ENCODE measurements around the gene KLHL3.
"Not testable (repeated sequence)": the region's sequence is repeated elsewhere in the genome, so short reads cannot be mapped to it uniquely, and the experiment has no call there.

KLHL3 gene, protein sequence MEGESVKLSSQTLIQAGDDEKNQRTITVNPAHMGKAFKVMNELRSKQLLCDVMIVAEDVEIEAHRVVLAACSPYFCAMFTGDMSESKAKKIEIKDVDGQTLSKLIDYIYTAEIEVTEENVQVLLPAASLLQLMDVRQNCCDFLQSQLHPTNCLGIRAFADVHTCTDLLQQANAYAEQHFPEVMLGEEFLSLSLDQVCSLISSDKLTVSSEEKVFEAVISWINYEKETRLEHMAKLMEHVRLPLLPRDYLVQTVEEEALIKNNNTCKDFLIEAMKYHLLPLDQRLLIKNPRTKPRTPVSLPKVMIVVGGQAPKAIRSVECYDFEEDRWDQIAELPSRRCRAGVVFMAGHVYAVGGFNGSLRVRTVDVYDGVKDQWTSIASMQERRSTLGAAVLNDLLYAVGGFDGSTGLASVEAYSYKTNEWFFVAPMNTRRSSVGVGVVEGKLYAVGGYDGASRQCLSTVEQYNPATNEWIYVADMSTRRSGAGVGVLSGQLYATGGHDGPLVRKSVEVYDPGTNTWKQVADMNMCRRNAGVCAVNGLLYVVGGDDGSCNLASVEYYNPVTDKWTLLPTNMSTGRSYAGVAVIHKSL

DNA sequence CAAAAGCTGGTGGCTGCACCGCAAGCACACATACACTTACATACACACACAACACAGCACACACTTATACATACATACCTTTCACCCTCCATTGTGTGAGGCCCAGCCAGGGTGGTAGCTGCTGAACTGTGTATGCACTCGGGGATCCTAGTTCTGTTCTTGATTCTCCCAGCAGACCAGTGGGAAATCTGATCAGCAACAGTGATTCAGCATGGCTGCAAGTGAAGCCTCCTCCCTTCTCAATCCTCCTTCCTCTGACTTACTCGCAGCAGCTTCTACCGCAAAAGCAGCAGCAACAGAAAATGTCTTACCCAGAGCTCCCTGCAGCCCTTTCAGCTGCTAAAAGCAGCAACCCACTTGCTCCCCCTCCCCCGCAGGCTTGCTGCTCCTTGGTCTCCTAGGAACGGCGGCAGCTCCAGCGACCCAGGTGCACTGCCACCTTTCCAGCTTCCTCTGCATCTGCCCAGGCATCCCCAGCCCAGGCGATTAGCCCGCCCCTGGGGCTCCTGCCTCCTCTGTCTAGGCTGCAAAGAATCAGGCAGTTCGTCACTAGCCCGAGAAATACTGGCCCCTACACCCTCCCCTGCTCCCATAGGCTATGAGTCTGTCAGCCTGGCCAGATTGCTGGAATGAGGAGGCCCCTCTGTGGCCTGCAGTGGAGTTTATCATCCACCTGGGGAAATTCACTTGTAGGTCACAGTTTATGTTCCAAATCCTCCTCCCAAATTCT, at the start of gene KLHL3:
Gene KLHL3 (minus strand): TSS at position 535 of the 730 bp plus-strand sequence. CDS start 443 bp downstream, at position 92.
- TF ChIP-seq, protein P1, sequence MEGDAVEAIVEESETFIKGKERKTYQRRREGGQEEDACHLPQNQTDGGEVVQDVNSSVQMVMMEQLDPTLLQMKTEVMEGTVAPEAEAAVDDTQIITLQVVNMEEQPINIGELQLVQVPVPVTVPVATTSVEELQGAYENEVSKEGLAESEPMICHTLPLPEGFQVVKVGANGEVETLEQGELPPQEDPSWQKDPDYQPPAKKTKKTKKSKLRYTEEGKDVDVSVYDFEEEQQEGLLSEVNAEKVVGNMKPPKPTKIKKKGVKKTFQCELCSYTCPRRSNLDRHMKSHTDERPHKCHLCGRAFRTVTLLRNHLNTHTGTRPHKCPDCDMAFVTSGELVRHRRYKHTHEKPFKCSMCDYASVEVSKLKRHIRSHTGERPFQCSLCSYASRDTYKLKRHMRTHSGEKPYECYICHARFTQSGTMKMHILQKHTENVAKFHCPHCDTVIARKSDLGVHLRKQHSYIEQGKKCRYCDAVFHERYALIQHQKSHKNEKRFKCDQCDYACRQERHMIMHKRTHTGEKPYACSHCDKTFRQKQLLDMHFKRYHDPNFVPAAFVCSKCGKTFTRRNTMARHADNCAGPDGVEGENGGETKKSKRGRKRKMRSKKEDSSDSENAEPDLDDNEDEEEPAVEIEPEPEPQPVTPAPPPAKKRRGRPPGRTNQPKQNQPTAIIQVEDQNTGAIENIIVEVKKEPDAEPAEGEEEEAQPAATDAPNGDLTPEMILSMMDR (IDR thresholded peaks at IDR 0.05; ENCODE audit: extremely low read depth, insufficient read depth, missing control alignments): peak; percentile 46
- in situ Hi-C loops (cut with MboI; ENCODE audit: low pct_unique_long_range_greater_than_20kb, low sequenced_read_pairs, unreplicated experiment): loop anchor here (10.0 kb wide), 1 partner anchor 71 kb away; no protein-coding TSS in a partner anchor
- peak; percentile 29 for DNase-seq (ENCODE audit: low spot score)

DNA sequence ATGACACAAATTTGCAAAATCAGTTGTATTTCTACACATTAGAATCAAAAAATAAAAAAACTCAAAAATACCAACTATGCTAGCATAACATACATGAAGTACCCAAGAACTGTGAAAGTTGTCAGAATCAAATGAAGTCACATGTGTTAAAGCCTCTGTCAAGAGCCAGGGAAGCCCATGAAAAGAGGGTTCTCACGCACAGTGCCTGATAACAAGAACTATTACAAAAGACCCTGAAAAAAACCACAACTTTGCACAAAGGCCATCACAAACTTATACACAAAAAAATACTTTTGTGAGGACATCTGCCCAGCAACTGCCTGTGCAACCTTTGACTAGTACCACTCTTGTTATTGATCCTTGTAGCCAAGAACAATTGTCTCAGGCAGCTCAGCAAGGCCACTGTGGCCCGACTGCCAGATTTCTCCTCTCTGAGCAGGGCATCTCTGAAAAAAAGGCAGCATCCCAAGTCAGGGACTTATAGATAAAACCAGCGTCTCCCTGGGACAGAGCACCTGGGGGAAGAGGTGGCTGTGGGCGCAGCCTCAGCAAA, 47.2 kb upstream of the KLHL3 start:
- TF ChIP-seq, protein P1 (IDR thresholded peaks at IDR 0.05; ENCODE audit: extremely low read depth, insufficient read depth, missing control alignments): no peak
- in situ Hi-C loops (cut with MboI; ENCODE audit: low pct_unique_long_range_greater_than_20kb, low sequenced_read_pairs, unreplicated experiment): no loop called here
- DNase-seq (ENCODE audit: low spot score): no peak

DNA sequence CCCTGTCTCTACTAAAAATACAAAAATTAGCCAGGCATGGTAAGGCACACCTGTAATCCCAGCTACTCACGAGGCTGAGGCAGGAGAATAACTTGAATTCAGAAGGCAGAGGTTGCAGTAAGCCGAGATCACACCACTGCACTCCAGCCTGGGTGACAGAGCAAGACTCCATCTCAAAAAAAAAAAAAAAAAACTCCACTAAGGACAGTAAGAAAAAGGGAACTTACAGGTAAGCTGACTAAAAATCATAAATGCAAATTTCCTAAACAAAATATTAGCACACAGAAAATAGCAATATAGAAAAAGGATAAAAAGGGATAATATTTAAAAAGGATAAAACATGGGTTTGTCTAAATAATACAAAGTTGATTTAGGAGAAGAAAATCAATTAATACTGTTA, 46.2 kb upstream of the KLHL3 start:
- DNase-seq (ENCODE audit: low spot score): no peak
- in situ Hi-C loops (cut with MboI; ENCODE audit: low pct_unique_long_range_greater_than_20kb, low sequenced_read_pairs, unreplicated experiment): no loop called here
- TF ChIP-seq, protein P1 (IDR thresholded peaks at IDR 0.05; ENCODE audit: extremely low read depth, insufficient read depth, missing control alignments): no peak

DNA sequence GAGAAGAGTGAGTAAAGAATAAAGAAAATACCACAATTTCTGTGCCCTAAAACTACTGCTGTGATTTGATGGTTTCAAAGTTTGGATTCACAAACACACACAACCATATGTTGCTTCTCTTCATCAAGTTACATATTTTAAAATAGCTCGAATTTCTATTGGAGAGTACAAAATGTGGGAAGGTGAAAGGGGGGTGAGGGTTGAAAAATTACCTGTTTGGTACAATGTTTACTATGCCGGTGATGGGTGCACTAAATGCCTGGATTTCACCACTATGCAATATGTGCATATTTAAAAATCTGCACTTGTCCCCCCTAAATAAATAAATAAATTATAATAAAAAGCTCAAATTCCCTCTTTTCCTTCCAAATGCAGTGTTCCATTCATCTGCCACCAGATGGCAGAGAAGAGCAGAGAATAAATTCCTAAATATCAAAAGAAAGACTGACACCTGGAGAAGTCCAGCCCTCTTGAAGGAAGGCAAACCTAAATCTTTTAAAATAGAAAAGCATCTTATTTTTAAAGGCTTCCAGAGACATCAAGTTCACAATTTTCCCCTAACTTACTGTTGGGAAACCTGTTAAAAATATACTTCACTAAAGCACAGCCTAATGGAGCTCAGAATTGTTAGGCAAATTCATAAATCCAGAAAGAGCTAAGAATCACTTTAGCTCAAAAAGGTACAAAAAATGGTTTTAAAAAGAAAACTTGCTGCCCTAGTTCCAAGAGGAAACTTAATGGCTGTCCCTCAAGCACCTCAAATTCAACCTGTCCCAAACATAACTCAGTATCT, 43.1 kb upstream of the KLHL3 start:
- DNase-seq (ENCODE audit: low spot score): peak; percentile 30

DNA sequence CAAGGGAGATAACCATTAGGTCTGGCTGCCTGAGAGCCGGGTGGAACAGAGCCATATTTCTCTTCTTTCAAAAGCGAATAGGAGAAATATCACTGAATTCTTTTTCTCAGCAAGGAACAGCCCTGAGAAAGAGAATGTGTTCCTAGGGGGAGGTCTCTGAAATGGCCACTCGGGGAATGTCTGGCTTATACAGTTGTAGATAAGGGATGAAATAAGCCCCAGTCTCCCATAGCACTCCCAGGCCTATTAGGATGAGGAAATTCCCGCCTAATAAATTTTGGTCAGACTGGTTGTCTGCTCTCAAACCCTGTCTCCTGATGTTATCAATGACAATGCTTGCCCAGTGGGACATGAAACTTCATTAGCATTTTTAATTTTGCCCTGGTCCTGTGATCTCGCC, 32.0 kb upstream of the KLHL3 start:
- in situ Hi-C loops (cut with MboI; ENCODE audit: low pct_unique_long_range_greater_than_20kb, low sequenced_read_pairs, unreplicated experiment); DNase-seq (ENCODE audit: low spot score): not testable (repeated sequence)

More for the DNA sequence above, 43.1 kb upstream of the KLHL3 start:
- TF ChIP-seq, protein P1 (IDR thresholded peaks at IDR 0.05; ENCODE audit: extremely low read depth, insufficient read depth, missing control alignments): peak; percentile 66
- in situ Hi-C loops (cut with MboI; ENCODE audit: low pct_unique_long_range_greater_than_20kb, low sequenced_read_pairs, unreplicated experiment): no loop called here

DNA sequence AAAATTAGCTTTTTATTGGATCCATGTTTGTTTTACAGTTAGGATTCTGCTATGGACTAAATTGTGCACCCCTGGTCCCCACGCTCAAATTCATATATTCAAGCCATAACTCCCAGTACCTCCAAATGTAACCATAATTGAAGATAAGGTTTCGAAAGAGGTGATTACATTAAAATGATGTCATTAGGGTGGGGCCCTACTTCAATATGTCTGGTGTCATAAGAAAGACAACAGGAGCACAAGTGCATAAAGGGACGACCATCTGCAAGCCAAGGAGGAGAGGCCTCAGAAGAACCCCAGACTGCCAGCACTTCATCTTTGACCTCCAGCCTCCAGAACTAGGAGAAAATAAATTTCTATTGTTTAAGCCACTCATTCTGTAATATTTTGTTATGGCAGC, 25.7 kb upstream of the KLHL3 start:
- in situ Hi-C loops (cut with MboI; ENCODE audit: low pct_unique_long_range_greater_than_20kb, low sequenced_read_pairs, unreplicated experiment): no loop called here
- DNase-seq (ENCODE audit: low spot score): no peak
- TF ChIP-seq, protein P1 (IDR thresholded peaks at IDR 0.05; ENCODE audit: extremely low read depth, insufficient read depth, missing control alignments): no peak
